Subcutaneous adipose tissue (tissue), 4 donors: ENCODE data around the gene RPS8. TPM values are rescaled to one million over a fixed set of nuclear protein-coding genes. Genes with fewer than 3 reads are reported as not detected.

ENCODE experiments used
- CTCF ChIP-seq: fragments of 450-650 bp; IDR thresholded peaks from one replicate; pipeline ENCODE4 v1.5.1; 2016; ENCODE audit warnings: low read depth, mild to moderate bottlenecking, control low read depth, antibody characterized with exemption, moderate library complexity
- total RNA-seq, 4 donors: library from RNA; depleted of rRNA; stranded (reverse); fragments of >200 nt; gene quantifications; one replicate each; pipeline ENCODE4 v1.1.0, GENCODE V29; 2016

RPS8 gene
- total RNA-seq, 4 donors from 2014 or later, result 1,837 to 2,469 (median 2,281) TPM

- TF ChIP-seq CTCF, result no peak
Measured at GRCh38 chr1:44776730-44777068, 1.4 kb downstream of the RPS8 start.

GRCh38 chr1:44777547-44777946 is 2.2 kb downstream of the RPS8 start:
- no peak for TF ChIP-seq CTCF

GRCh38 chr1:44777969-44778635 is 2.8 kb downstream of the RPS8 start:
- no peak for TF ChIP-seq CTCF

- TF ChIP-seq CTCF, result no peak
Measured at GRCh38 chr1:44778705-44779576, 3.6 kb downstream of the RPS8 start.

GRCh38 chr1:44780583-44781121 is 5.3 kb downstream of the RPS8 start:
- TF ChIP-seq CTCF, result no peak

GRCh38 chr1:44783697-44784093 is 8.4 kb downstream of the RPS8 start:
- TF ChIP-seq CTCF, result no peak
